Measurements from ENCODE around the gene MRPL9.

MRPL9 gene

GRCh38 chr1:151729157-151729965, 33.9 kb downstream of the MRPL9 start:
- TF ChIP-seq CTCF (IDR thresholded peaks at IDR 0.05; ENCODE audit: borderline replicate concordance, insufficient read depth, low read depth, low read length) = no peak
- H3K4me3 ChIP-seq (ENCODE audit: low read depth, low read length) = no peak overlapping the region

- TF ChIP-seq CTCF (IDR thresholded peaks at IDR 0.05; ENCODE audit: borderline replicate concordance, insufficient read depth, low read depth, low read length) = no peak
- H3K4me3 ChIP-seq (ENCODE audit: low read depth, low read length) = no peak overlapping the region
Observed at GRCh38 chr1:151728151-151729054, 34.9 kb downstream of the MRPL9 start.

- no peak overlapping the region for H3K4me3 ChIP-seq (ENCODE audit: low read depth, low read length)
- TF ChIP-seq CTCF (IDR thresholded peaks at IDR 0.05; ENCODE audit: borderline replicate concordance, insufficient read depth, low read depth, low read length) = no peak
Observed at GRCh38 chr1:151723726-151724370, 39.4 kb downstream of the MRPL9 start.

- peak overlapping the region; percentile 52 for H3K4me3 ChIP-seq (ENCODE audit: low read depth, low read length)
- TF ChIP-seq CTCF (IDR thresholded peaks at IDR 0.05; ENCODE audit: borderline replicate concordance, insufficient read depth, low read depth, low read length) = no peak
Observed at GRCh38 chr1:151721788-151722510, 41.3 kb downstream of the MRPL9 start.

GRCh38 chr1:151720974-151721787, 42.1 kb downstream of the MRPL9 start, which contains the start of gene RIIAD1:
Gene RIIAD1, plus strand, starts transcription at chr1:151721522. Its CDS starts 15 bp downstream, at chr1:151721537.
- peak within 1 kb of the TSS; percentile 52 for H3K4me3 ChIP-seq (ENCODE audit: low read depth, low read length)
- TF ChIP-seq CTCF (IDR thresholded peaks at IDR 0.05; ENCODE audit: borderline replicate concordance, insufficient read depth, low read depth, low read length) = no peak

- peak overlapping the region; percentile 18 for H3K4me3 ChIP-seq (ENCODE audit: low read depth, low read length)
- TF ChIP-seq CTCF (IDR thresholded peaks at IDR 0.05; ENCODE audit: borderline replicate concordance, insufficient read depth, low read depth, low read length) = no peak
Observed at GRCh38 chr1:151720554-151720953, 42.7 kb downstream of the MRPL9 start.

Data from GM12875 (cell line).